ENCODE results near the gene OR7C1. TPM values are rescaled to one million over a fixed set of nuclear protein-coding genes. Genes with fewer than 3 reads are reported as not detected.

Gene OR7C1
- total and polyA plus RNA-seq, 2 of the 13 experiments (the other 11 are each of a cell fraction or from before 2014, with no cell fraction given), result not detected

DNA sequence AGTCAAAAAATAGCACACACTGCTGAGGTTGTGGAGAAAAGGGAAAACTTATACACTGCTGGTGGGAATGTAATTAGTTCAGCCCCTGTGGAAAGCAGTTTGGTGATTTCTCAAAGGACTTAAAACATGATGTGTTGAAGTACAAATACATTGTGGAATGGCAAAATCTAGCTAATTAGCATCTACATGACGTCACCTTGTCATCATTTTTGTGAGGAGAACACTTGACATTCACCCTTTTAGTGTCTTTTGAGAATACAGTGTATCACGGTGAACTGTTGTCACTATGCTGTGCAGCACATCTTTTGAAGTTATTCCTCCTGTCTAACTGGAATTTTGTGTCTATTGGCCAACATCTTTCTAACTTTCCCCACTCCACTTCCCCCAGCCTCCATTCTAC, 8.2 kb upstream of the OR7C1 start:
- no peak overlapping the region for H3K4me2 ChIP-seq (ENCODE audit: low read depth, low read length)
- ATAC-seq (no peak), DNase-seq (ENCODE audit: low spot score) (no peak), FAIRE-seq (no peak)
- intact Hi-C loops (cut with micrococcal nuclease; ENCODE audit: unreplicated experiment), result no loop called here
- in situ Hi-C loops (cut with HindIII; ENCODE audit: extremely low pct_ligation_motif_present, low pct_unique_long_range_greater_than_20kb), result no loop called here
- POLR2A ChIA-PET, result no interaction called here
- H3K36me3 ChIP-seq (replicated peaks in 1 of 2; ENCODE audit: control insufficient read depth in 1 of 2, insufficient read depth in 2 of 2, low read length in 2 of 2), result no peaks in the 10 kb centered on the region
- 32% methylated on average over 2 of the region's 2 CpGs for WGBS (ENCODE audit: low lambda C conversion rate)
- TF ChIP-seq ATF7 (IDR thresholded peaks at IDR 0.05), result peak; percentile 97
- TF ChIP-seq ATF7 (CRISPR knock-in tag; IDR thresholded peaks at IDR 0.05), result no peak
- peak; percentile 92 for TF ChIP-seq CREB1 (IDR thresholded peaks at IDR 0.05)
- no peak for TF ChIP-seq CREB1 (CRISPR knock-in tag; IDR thresholded peaks at IDR 0.05)
- no peak for TF ChIP-seq KDM5A (IDR thresholded peaks at IDR 0.05; ENCODE audit: borderline replicate concordance, low read length)
- TF ChIP-seq ZFY (CRISPR knock-in tag; IDR thresholded peaks at IDR 0.05), result no peak
- H2AFZ ChIP-seq (ENCODE audit: low read length), result no peak overlapping the region
- no peaks in the 10 kb centered on the region for H3K4me1 ChIP-seq (ENCODE audit: insufficient read depth, low read length)
- H3K27ac ChIP-seq (ENCODE audit: extremely low read length, insufficient read depth, low read length), result no peak overlapping the region
- H4K20me1 ChIP-seq (ENCODE audit: insufficient read depth, low read length), result no peaks in the 10 kb centered on the region
- H3K27me3 ChIP-seq (ENCODE audit: control insufficient read depth in 1 of 2, insufficient read depth in 2 of 2, low read length in 2 of 2), result no peaks in the 10 kb centered on the region
- no TSS peak for BruUV-seq (replicated peaks)
- H3K9ac ChIP-seq (ENCODE audit: insufficient read depth, low read depth, low read length), result no peak overlapping the region
- H3K79me2 ChIP-seq (ENCODE audit: insufficient read depth, low read length), result no peaks in the 10 kb centered on the region
- CTCF ChIA-PET (ENCODE audit: low intra/inter-chr PET ratio, low total read pairs), result no interaction called here
- no peaks in the 10 kb centered on the region for H3K9me3 ChIP-seq (ENCODE audit: low read length)
- H3K4me3 ChIP-seq (replicated peaks in 1 of 3; ENCODE audit: insufficient read depth in 1 of 3, low read depth in 2 of 3, low read length in 3 of 3), result no peak overlapping the region

DNA sequence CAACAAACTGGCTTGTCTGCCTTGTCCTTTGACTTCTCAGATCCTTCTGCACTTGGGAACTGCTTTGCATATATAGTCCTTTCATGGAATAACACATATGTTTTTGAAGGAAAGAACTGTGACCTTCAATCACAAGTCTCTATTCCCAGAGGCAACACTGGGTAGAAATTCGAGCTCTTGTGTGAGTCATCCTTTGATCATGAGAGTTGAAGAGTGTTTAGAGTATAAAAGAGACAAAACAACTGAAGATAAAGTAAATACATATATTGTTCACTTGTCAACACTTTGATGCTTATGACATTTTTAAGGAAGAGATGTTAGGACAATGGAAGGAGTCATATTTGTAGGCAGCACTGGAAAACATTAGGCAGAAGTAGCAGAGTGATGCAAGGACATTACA, 5.2 kb upstream of the OR7C1 start:
- CTCF ChIA-PET (ENCODE audit: low intra/inter-chr PET ratio, low total read pairs), result no interaction called here
- no TSS peak for BruUV-seq (replicated peaks)
- TF ChIP-seq TAF1 (CRISPR knock-in tag; IDR thresholded peaks at IDR 0.05), result no peak
- TF ChIP-seq ZNF230 (CRISPR knock-in tag; IDR thresholded peaks at IDR 0.05), result no peak
- no peak for TF ChIP-seq HHEX (CRISPR knock-in tag; IDR thresholded peaks at IDR 0.05)
- TF ChIP-seq, protein P1, sequence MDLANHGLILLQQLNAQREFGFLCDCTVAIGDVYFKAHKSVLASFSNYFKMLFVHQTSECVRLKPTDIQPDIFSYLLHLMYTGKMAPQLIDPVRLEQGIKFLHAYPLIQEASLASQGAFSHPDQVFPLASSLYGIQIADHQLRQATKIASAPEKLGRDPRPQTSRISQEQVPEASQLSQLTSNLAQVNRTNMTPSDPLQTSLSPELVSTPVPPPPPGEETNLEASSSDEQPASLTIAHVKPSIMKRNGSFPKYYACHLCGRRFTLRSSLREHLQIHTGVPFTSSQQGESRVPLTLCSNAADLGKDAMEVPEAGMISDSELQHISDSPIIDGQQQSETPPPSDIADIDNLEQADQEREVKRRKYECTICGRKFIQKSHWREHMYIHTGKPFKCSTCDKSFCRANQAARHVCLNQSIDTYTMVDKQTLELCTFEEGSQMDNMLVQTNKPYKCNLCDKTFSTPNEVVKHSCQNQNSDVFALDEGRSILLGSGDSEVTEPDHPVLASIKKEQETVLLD (CRISPR knock-in tag; IDR thresholded peaks at IDR 0.05; ENCODE audit: low read depth), result no peak
- no peak for TF ChIP-seq SALL1 (CRISPR knock-in tag; IDR thresholded peaks at IDR 0.05)
- TF ChIP-seq ZNF749 (CRISPR knock-in tag; IDR thresholded peaks at IDR 0.05; ENCODE audit: borderline replicate concordance), result no peak
- TF ChIP-seq GFI1 (CRISPR knock-in tag; IDR thresholded peaks at IDR 0.05; ENCODE audit: borderline replicate concordance), result no peak
- TF ChIP-seq AHR (CRISPR knock-in tag; IDR thresholded peaks at IDR 0.05), result no peak
- TF ChIP-seq CEBPB (IDR thresholded peaks at IDR 0.05; ENCODE audit: borderline replicate concordance, low read depth, low read length), result no peak
- TF ChIP-seq ZNF256 (CRISPR knock-in tag; conservative IDR thresholded peaks at IDR 0.05), result no peak

More for the DNA sequence above, 5.2 kb upstream of the OR7C1 start:
- Histone ChIP-seq H3K36me3 (replicated peaks in 1 of 2; ENCODE audit: control insufficient read depth in 1 of 2, insufficient read depth in 2 of 2, low read length in 2 of 2) (no peaks in the 10 kb centered on the region), H2AFZ (ENCODE audit: low read length) (no peak overlapping the region), H3K9ac (ENCODE audit: insufficient read depth, low read depth, low read length) (no peak overlapping the region), H3K27me3 (ENCODE audit: control insufficient read depth in 1 of 2, insufficient read depth in 2 of 2, low read length in 2 of 2) (no peaks in the 10 kb centered on the region), H3K9me3 (ENCODE audit: low read length) (no peaks in the 10 kb centered on the region), H3K27ac (ENCODE audit: extremely low read length, insufficient read depth, low read length) (no peak overlapping the region), H3K4me3 (replicated peaks in 1 of 3; ENCODE audit: insufficient read depth in 1 of 3, low read depth in 2 of 3, low read length in 3 of 3) (no peak overlapping the region), H3K4me2 (ENCODE audit: low read depth, low read length) (no peak overlapping the region), H3K4me1 (ENCODE audit: insufficient read depth, low read length) (no peaks in the 10 kb centered on the region), H3K79me2 (ENCODE audit: insufficient read depth, low read length) (no peaks in the 10 kb centered on the region), H4K20me1 (ENCODE audit: insufficient read depth, low read length) (no peaks in the 10 kb centered on the region)
- POLR2A ChIA-PET, result no interaction called here
- FAIRE-seq, result no peak
- in situ Hi-C loops (cut with HindIII; ENCODE audit: extremely low pct_ligation_motif_present, low pct_unique_long_range_greater_than_20kb), result no loop called here
- WGBS (ENCODE audit: low lambda C conversion rate), result 0% methylated on average over 1 of the region's 1 CpG
- ATAC-seq, result no peak
- intact Hi-C loops (cut with micrococcal nuclease; ENCODE audit: unreplicated experiment), result no loop called here
- no peak for DNase-seq (ENCODE audit: low spot score)
